ENCODE results near the gene PTOV1. TPM values are rescaled to one million over a fixed set of nuclear protein-coding genes. Genes with fewer than 3 reads are reported as not detected.
A peak's percentile ranks its signal among the peaks of the same experiment; 100 is the strongest.

Gene PTOV1
- total and polyA plus RNA-seq, 10 of the 15 experiments (the other 5 are each of a cell fraction or from before 2014, with no cell fraction given): 3.2 to 83.5 (median 22.3) TPM

GRCh38 chr19:49817964-49818648 lies 32.9 kb upstream of the PTOV1 start, which contains the start of gene MED25 (continued):
- TF ChIP-seq NKRF (conservative IDR thresholded peaks at IDR 0.05) (peak; percentile 32; the same call in 1 of the 2 replicates), ELK1 (IDR thresholded peaks at IDR 0.05; ENCODE audit: low read depth, low read length) (0 out of 2 replicates have a peak, but pooled peaks have one; percentile 17), POLR2AphosphoS5 (IDR thresholded peaks at IDR 0.05; ENCODE audit: low read length) (peak; percentile 57; the same call in 1 of the 2 replicates), IKZF1 (conservative IDR thresholded peaks at IDR 0.05) (peak; percentile 92), BCL11A (IDR thresholded peaks at IDR 0.05; ENCODE audit: low read depth, low read length) (no peak), JUND (IDR thresholded peaks at IDR 0.05; ENCODE audit: low read depth, low read length) (no peak), BRCA1 (IDR thresholded peaks at IDR 0.05; ENCODE audit: low read depth, low read length) (no peak), SREBF2 (IDR thresholded peaks at IDR 0.05; ENCODE audit: low read length) (no peak), ZBTB4 (CRISPR knock-in tag; IDR thresholded peaks at IDR 0.05) (no peak), BMI1 (IDR thresholded peaks at IDR 0.05; ENCODE audit: borderline replicate concordance) (peak; percentile 97), ZNF687 (IDR thresholded peaks at IDR 0.05) (no peak), TCF12 (IDR thresholded peaks at IDR 0.05; ENCODE audit: low read depth, low read length) (0 out of 2 replicates have a peak, but pooled peaks have one; percentile 13), BCL3 (IDR thresholded peaks at IDR 0.05; ENCODE audit: borderline replicate concordance, insufficient read depth, low read depth, low read length, poor library complexity, severe bottlenecking) (no peak), CTCF (IDR thresholded peaks at IDR 0.05 in 2 of 3, conservative IDR thresholded peaks at IDR 0.05 in 1 of 3; ENCODE audit: control insufficient read depth in 2 of 3, extremely low read depth in 1 of 3, insufficient read depth in 1 of 3, low read depth in 3 of 3, low read length in 3 of 3) (peak in 1 of 3 experiments; percentile 20; a peak in 1 of 6 replicates)

Measured in GM12878 (cell line).